GM20000 (cell line): Measurements from ENCODE around the gene STXBP6.

Experiments
- DNase-seq: peaks from one replicate; pipeline ENCODE4 v3.0.0; 2012; ENCODE audit warnings: low spot score
- CTCF ChIP-seq: IDR thresholded peaks from 2 replicates; pipeline ENCODE4 v1.5.1; 2012; ENCODE audit warnings: mild to moderate bottlenecking, control low read depth; ENCODE audit errors: extremely low read depth, missing control alignments

The STXBP6 gene

GRCh38 chr14:24993631-24994030 lies 56.3 kb downstream of the STXBP6 start:
- TF ChIP-seq CTCF: no peak
- DNase-seq: no peak

GRCh38 chr14:24992624-24993360 lies 57.2 kb downstream of the STXBP6 start:
- no peak for DNase-seq
- no peak for TF ChIP-seq CTCF

- TF ChIP-seq CTCF: no peak
- DNase-seq: no peak
These were observed 58.1 kb downstream of the STXBP6 start for GRCh38 chr14:24991821-24992220.

- no peak for TF ChIP-seq CTCF
- no peak for DNase-seq
These were observed 58.7 kb downstream of the STXBP6 start for GRCh38 chr14:24991288-24991687.

GRCh38 chr14:24990773-24991172 lies 59.2 kb downstream of the STXBP6 start:
- no peak for TF ChIP-seq CTCF

GRCh38 chr14:24990050-24990449 lies 59.9 kb downstream of the STXBP6 start:
- TF ChIP-seq CTCF: no peak
- DNase-seq: no peak

More at GRCh38 chr14:24990773-24991172, 59.2 kb downstream of the STXBP6 start:
- no peak for DNase-seq

GRCh38 chr14:24988760-24989159 lies 61.2 kb downstream of the STXBP6 start:
- no peak for DNase-seq
- TF ChIP-seq CTCF: no peak
